HG02973 (cell line): Measurements from ENCODE around the gene RAB37.

Source experiments
- ATAC-seq: cut with Tn5 transposase; IDR thresholded peaks from one replicate; pipeline ENCODE4 v1.9.1; 2021; ENCODE audit warnings: moderate library complexity; ENCODE audit not compliant: unreplicated experiment

Gene RAB37

GRCh38 chr17:74776990-74777389, 39.9 kb downstream of the RAB37 start:
- ATAC-seq: no peak

- ATAC-seq: no peak
These were observed 41.0 kb downstream of the RAB37 start for GRCh38 chr17:74777901-74778515.

DNA sequence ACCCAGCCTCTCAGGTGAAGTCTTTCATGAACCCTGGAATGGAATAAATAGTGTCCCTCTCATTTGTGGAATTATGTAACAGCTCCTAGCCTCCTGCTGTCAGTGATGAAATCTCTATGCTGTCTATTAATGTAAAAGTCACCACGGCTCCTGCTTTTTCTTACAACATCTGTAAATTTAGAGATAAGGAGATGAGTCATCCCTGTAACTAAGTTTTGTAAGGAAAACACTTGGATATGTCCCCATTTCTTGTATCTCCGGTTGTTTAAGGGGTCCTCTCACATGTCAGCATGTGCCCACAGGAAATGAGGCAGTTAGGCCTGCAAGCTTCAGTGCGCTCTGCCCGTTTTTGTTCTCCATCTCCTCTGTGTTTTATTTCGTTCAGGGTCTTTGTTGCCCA, 41.9 kb downstream of the RAB37 start:
- ATAC-seq: no peak

GRCh38 chr17:74779501-74779900, 42.4 kb downstream of the RAB37 start:
- no peak for ATAC-seq

- no peak for ATAC-seq
These were observed 42.9 kb downstream of the RAB37 start for GRCh38 chr17:74779948-74780400.

GRCh38 chr17:74780443-74781238, 43.6 kb downstream of the RAB37 start:
- ATAC-seq: no peak

DNA sequence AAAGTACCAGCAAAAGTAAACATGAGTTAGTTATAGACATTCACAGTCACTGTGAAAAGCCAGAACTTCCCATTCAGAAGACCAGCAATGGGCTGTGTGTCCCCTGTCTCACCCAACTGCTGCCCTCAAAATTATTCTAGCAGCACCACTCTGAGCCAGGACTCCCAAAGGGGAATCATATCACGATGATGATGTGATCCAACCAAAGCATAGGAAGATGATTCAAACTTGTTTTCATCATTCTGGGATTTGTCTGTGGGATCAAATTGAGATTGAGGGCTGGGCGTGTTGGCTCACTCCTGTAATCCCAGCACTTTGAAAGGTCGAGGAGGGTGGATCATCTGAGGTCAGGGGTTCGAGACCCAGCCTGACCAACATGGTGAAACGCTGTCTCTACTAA, 45.5 kb downstream of the RAB37 start:
- no peak for ATAC-seq

GRCh38 chr17:74784125-74784810, 47.2 kb downstream of the RAB37 start:
- ATAC-seq: no peak

GRCh38 chr17:74785096-74785980, 48.3 kb downstream of the RAB37 start:
- ATAC-seq: no peak

- ATAC-seq: no peak
These were observed 48.9 kb downstream of the RAB37 start for GRCh38 chr17:74785981-74786360.

- ATAC-seq: no peak
These were observed 49.5 kb downstream of the RAB37 start for GRCh38 chr17:74786431-74787055.

- ATAC-seq: no peak
These were observed 53.4 kb downstream of the RAB37 start for GRCh38 chr17:74790161-74791058.

DNA sequence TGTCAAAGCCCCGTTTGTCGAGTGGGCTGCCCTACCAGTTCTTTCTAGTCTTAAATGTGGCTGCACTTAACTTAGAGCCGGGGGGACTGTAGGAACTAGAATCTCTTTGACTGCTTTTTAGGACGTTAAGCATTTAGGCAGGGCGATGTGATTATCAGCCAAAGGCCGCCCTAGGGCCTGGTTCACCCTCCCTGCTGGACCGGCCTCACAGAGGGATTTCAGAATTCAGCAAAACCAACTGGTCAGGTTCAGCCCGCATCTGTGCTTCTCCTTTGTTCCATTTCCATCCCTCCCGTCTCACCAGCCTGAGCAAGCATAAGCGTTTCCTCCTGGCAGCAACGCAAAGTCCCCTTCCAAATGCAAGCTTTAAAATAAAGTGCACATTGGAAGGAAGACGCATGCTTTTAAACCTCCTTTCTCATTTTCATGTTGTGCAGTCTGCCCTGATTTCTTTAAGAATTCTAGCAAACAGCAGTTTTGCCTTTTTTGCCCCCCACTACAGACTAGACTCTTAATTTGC, 55.6 kb downstream of the RAB37 start:
- no peak for ATAC-seq

GRCh38 chr17:74795327-74796020, 58.4 kb downstream of the RAB37 start:
- ATAC-seq: no peak

- no peak for ATAC-seq
These were observed 59.2 kb downstream of the RAB37 start for GRCh38 chr17:74796211-74796610.

DNA sequence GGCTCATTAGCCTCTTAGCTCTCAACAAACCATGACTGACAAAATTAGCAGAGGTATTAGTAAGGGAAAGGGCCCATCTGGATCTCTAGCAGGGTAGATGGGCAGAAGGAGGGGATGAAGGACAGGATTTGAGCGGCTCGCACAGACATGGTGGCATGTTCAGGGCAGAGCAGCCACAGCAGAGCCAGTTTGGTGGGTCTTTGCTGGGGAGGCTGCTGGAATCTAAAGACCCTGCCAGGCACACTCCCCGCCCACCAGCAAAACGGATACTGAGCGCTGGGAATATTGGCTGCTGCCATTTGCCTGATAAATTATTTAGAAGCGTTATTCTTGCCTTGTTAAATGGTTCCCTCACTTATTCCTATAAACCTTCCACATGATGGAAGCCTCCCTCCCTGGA, 59.8 kb downstream of the RAB37 start:
- no peak for ATAC-seq
